H1 (cell line): ENCODE data around the gene HMMR. TPM values are rescaled to one million over a fixed set of nuclear protein-coding genes. Genes with fewer than 3 reads are reported as not detected.
"Not testable (repeated sequence)": the region's sequence is repeated elsewhere in the genome, so short reads cannot be mapped to it uniquely, and the experiment has no call there.

Experiments
- CTCF ChIA-PET: fragments of 300-600 bp; sonication (Branson Sonifier 250); formaldehyde crosslinking; loops from one replicate; lab custom pipeline; 2021; ENCODE audit not compliant: partially characterized antibody; lab: Charles Lee
- POLR2A ChIA-PET: fragments of 300-600 bp; sonication (Branson Sonifier 250); formaldehyde crosslinking; loops from one replicate; lab custom pipeline; 2021; ENCODE audit warnings: inconsistent platforms; ENCODE audit not compliant: partially characterized antibody; lab: Charles Lee
- DNase-seq, 2 experiments: peaks; one replicate each; pipeline versions ENCODE4 v3.0.0 to v3.0.0-alpha.2; 2010 to 2022; ENCODE audit warnings: low spot score in 2 of 2, low read depth in 1 of 2, mixed read lengths in 1 of 2
- FAIRE-seq: peaks from 2 replicates; lab custom pipeline; 2011; peaks lifted over from hg19 to GRCh38; lab: Jason Lieb, UNC
- H2AFZ ChIP-seq: 2 replicates; pipeline ENCODE4 v1.8.1; 2012; ENCODE audit warnings: low read length, inconsistent platforms
- H2AK5ac ChIP-seq: 2 replicates; pipeline ENCODE4 v1.6.1; 2013; ENCODE audit warnings: low read depth, low read length
- H2BK120ac ChIP-seq: replicated peaks from 2 replicates; pipeline ENCODE3; 2013; ENCODE audit warnings: low read depth, low read length, inconsistent platforms
- H2BK12ac ChIP-seq: 2 replicates; pipeline ENCODE4 v1.6.1; 2013; ENCODE audit warnings: low read depth, low read length
- H2BK15ac ChIP-seq: 2 replicates; pipeline ENCODE4 v1.6.1; 2013; ENCODE audit warnings: low read length
- H2BK20ac ChIP-seq: 2 replicates; pipeline ENCODE4 v1.6.1; 2013; ENCODE audit warnings: low read length
- H2BK5ac ChIP-seq: 2 replicates; pipeline ENCODE4 v1.6.1; 2013; ENCODE audit warnings: low read depth, low read length
- H3K14ac ChIP-seq: 2 replicates; pipeline ENCODE4 v1.6.1; 2013; ENCODE audit warnings: inconsistent platforms; ENCODE audit not compliant: insufficient read length
- H3K18ac ChIP-seq: 2 replicates; pipeline ENCODE4 v1.6.1; 2013; ENCODE audit warnings: low read length; ENCODE audit errors: extremely low read depth
- H3K23ac ChIP-seq: 2 replicates; pipeline ENCODE4 v1.6.1; 2013; ENCODE audit warnings: inconsistent platforms; ENCODE audit not compliant: insufficient read length
- H3K23me2 ChIP-seq: 2 replicates; pipeline ENCODE4 v1.6.1; 2013; ENCODE audit warnings: low read depth, low read length
- H3K27ac ChIP-seq: 2 replicates; pipeline ENCODE4 v1.6.1; 2011; ENCODE audit warnings: low read depth, low read length, inconsistent platforms
- H3K27me3 ChIP-seq, 4 experiments: replicated peaks in 1 of 4; 1 replicate in 1 of 4; 2 replicates in 3 of 4; pipeline versions ENCODE4 v1.6.1 to v1.8.1; 2011 to 2013; ENCODE audit warnings: low read length in 3 of 4, mild to moderate bottlenecking in 3 of 4, inconsistent platforms in 2 of 4, mixed read lengths in 2 of 4, moderate library complexity in 1 of 4; ENCODE audit not compliant: control insufficient read depth in 3 of 4, insufficient read depth in 3 of 4; ENCODE audit errors: extremely low read depth in 1 of 4
- H3K36me3 ChIP-seq, 4 experiments: 2 replicates each; pipeline versions ENCODE4 v1.6.1 to v1.8.1; 2011 to 2013; ENCODE audit warnings: mild to moderate bottlenecking in 4 of 4, low read length in 3 of 4, moderate library complexity in 2 of 4, control low read depth in 1 of 4, inconsistent platforms in 1 of 4; ENCODE audit not compliant: insufficient read depth in 4 of 4, control insufficient read depth in 2 of 4
- H3K4ac ChIP-seq: replicated peaks from 2 replicates; pipeline ENCODE3; 2013; ENCODE audit warnings: low read length, low read depth, mixed read lengths, inconsistent platforms; ENCODE audit not compliant: insufficient read length
- H3K4me1 ChIP-seq, 4 experiments: replicated peaks in 1 of 4; 1 replicate in 1 of 4; 2 replicates in 3 of 4; pipeline versions ENCODE4 v1.6.1 to v1.8.1; 2011 to 2013; ENCODE audit warnings: low read length in 3 of 4, inconsistent platforms in 2 of 4, mixed read lengths in 1 of 4; ENCODE audit not compliant: insufficient read depth in 4 of 4, control insufficient read depth in 3 of 4
- H3K4me2 ChIP-seq, 2 experiments: 2 replicates each; pipeline versions ENCODE4 v1.6.1 to v1.8.1; 2011 to 2013; ENCODE audit warnings: low read depth in 2 of 2, low read length in 2 of 2, control low read depth in 1 of 2, inconsistent platforms in 1 of 2, mild to moderate bottlenecking in 1 of 2; ENCODE audit not compliant: insufficient read depth in 1 of 2
- H3K4me3 ChIP-seq, 4 experiments: fragments of 200-600, 300-600 bp in 1 of 4; sonication (generic), shearing (Covaris generic), sonication (Bioruptor Twin) in 1 of 4; 2 replicates each; pipeline versions ENCODE4 v1.5.1 to v1.8.1; 2011 to 2016; ENCODE audit warnings: low read length in 4 of 4, low read depth in 3 of 4, control low read depth in 2 of 4, inconsistent platforms in 2 of 4, mild to moderate bottlenecking in 2 of 4, mixed read lengths in 1 of 4, moderate library complexity in 1 of 4; ENCODE audit not compliant: insufficient read depth in 2 of 4; ENCODE audit errors: extremely low read depth in 1 of 4
- H3K56ac ChIP-seq: replicated peaks from 2 replicates; pipeline ENCODE3; 2013; ENCODE audit warnings: low read depth, mild to moderate bottlenecking, mixed read lengths, low read length, inconsistent platforms; ENCODE audit not compliant: insufficient read length
- H3K79me1 ChIP-seq: 2 replicates; pipeline ENCODE4 v1.6.1; 2013; ENCODE audit warnings: low read depth, low read length, control low read depth
- H3K79me2 ChIP-seq, 2 experiments: 2 replicates each; pipeline versions ENCODE4 v1.6.1 to v1.8.1; 2012 to 2013; ENCODE audit warnings: low read length in 2 of 2, mild to moderate bottlenecking in 2 of 2, inconsistent platforms in 1 of 2; ENCODE audit not compliant: insufficient read depth in 2 of 2, control insufficient read depth in 1 of 2
- H3K9ac ChIP-seq, 4 experiments: replicated peaks in 1 of 4; 1 replicate in 1 of 4; 2 replicates in 3 of 4; pipeline versions ENCODE4 v1.6.1 to v1.8.1; 2011 to 2013; ENCODE audit warnings: low read depth in 3 of 4, low read length in 3 of 4, control low read depth in 2 of 4, mild to moderate bottlenecking in 2 of 4, moderate library complexity in 2 of 4, inconsistent platforms in 1 of 4; ENCODE audit errors: extremely low read depth in 1 of 4
- H3K9me3 ChIP-seq, 2 experiments: 2 replicates each; pipeline versions ENCODE4 v1.6.1 to v1.8.1; 2012 to 2013; ENCODE audit warnings: mild to moderate bottlenecking in 2 of 2, moderate library complexity in 2 of 2, control low read depth in 1 of 2, inconsistent platforms in 1 of 2, low read depth in 1 of 2, low read length in 1 of 2, mixed read lengths in 1 of 2; ENCODE audit not compliant: insufficient read depth in 2 of 2
- H4K20me1 ChIP-seq, 2 experiments: replicated peaks in 1 of 2; 2 replicates each; pipeline versions ENCODE3 to v1.8.1; 2011 to 2013; ENCODE audit warnings: inconsistent platforms in 2 of 2, low read length in 2 of 2, mild to moderate bottlenecking in 1 of 2; ENCODE audit not compliant: insufficient read depth in 2 of 2, control insufficient read depth in 1 of 2
- H4K5ac ChIP-seq: 2 replicates; pipeline ENCODE4 v1.6.1; 2013; ENCODE audit warnings: low read length, low read depth, mixed read lengths, inconsistent platforms; ENCODE audit not compliant: insufficient read length
- H4K8ac ChIP-seq: 2 replicates; pipeline ENCODE4 v1.8.0; 2013; ENCODE audit warnings: mild to moderate bottlenecking, moderate library complexity, low read length, inconsistent platforms; ENCODE audit not compliant: insufficient read depth; ENCODE audit errors: extremely low read depth
- H4K91ac ChIP-seq: replicated peaks from 2 replicates; pipeline ENCODE3; 2013; ENCODE audit warnings: low read length, mixed read lengths, inconsistent platforms; ENCODE audit not compliant: insufficient read length
- WGBS, 2 experiments: shearing (Covaris generic) in 1 of 2; methylation state at CpG; one replicate each; pipeline versions ENCODE4 v1.1.6 to v1.1.7; 2013 to 2015; ENCODE audit warnings: low lambda C conversion rate in 2 of 2, mixed read lengths in 2 of 2, inconsistent platforms in 1 of 2, low coverage in 1 of 2, missing lambda C conversion rate in 1 of 2; ENCODE audit not compliant: insufficient replicate concordance in 2 of 2, insufficient coverage in 1 of 2, insufficient read length in 1 of 2; ENCODE audit errors: extremely low coverage in 1 of 2, missing lambda C conversion rate in 1 of 2; 5-methylcytosine and 5-hydroxymethylcytosine counted together
- polyA plus RNA-seq, 7 experiments: library from polyadenylated mRNA; depleted of rRNA in 3 of 7; stranded (reverse) in 5 of 7; unstranded in 2 of 7; fragments of >200 nt in 5 of 7; fragments of 200-250 nt in 2 of 7; gene quantifications; 1 replicate in 5 of 7; 2 replicates in 1 of 7; 4 replicates in 1 of 7; pipeline versions ENCODE4 v1.2.1 to v1.2.3, GENCODE V29; 2011 to 2013; ENCODE audit warnings: missing spikeins in 2 of 7, mixed read lengths in 2 of 7
- total RNA-seq: library from RNA; stranded (reverse); fragmentation: NEBNext Ultra II Directional; extraction: Animal tissue kit (Norgen Biotek cat#: 25700); gene quantifications from 2 replicates; pipeline ENCODE4 v1.2.1, GENCODE V29; 2021

HMMR gene
- total and polyA plus RNA-seq, 2 of the 8 experiments (the other 6 are each of a cell fraction or from before 2014, with no cell fraction given) = 17.5 to 77.3 TPM

- not testable (repeated sequence) for H3K79me1 ChIP-seq, H3K4me3 ChIP-seq, DNase-seq, H2BK15ac ChIP-seq, H3K36me3 ChIP-seq, H2AK5ac ChIP-seq, H3K23ac ChIP-seq, H2BK120ac ChIP-seq, H4K20me1 ChIP-seq, FAIRE-seq, H3K79me2 ChIP-seq, H3K9ac ChIP-seq, H3K27ac ChIP-seq, H2BK5ac ChIP-seq, H4K8ac ChIP-seq, H3K9me3 ChIP-seq, H3K14ac ChIP-seq, H3K27me3 ChIP-seq, H4K91ac ChIP-seq, H3K4me2 ChIP-seq, H3K23me2 ChIP-seq, H3K4ac ChIP-seq, H4K5ac ChIP-seq, H2BK20ac ChIP-seq, H3K56ac ChIP-seq, H2AFZ ChIP-seq, H3K4me1 ChIP-seq, H2BK12ac ChIP-seq, H3K18ac ChIP-seq
- 93% methylated on average over 4 of the region's 4 CpGs; no CpG with 5 or more reads in 1 of the 2 experiments for WGBS, 2 experiments
- CTCF ChIA-PET = interaction anchor here (0.6 kb wide), 1 partner anchor 403 kb away, joined by 3 read pairs; no protein-coding TSS in a partner anchor
- POLR2A ChIA-PET = interaction anchor here (1.5 kb wide), 1 partner anchor 12 kb away, joined by 4 read pairs; no protein-coding TSS in a partner anchor
These were observed 34.3 kb upstream of the HMMR start for GRCh38 chr5:163426128-163426527.
